Large intestine (tissue), 3 donors: Measurements from ENCODE around the gene ALCAM. TPM values are rescaled to one million over a fixed set of nuclear protein-coding genes. Genes with fewer than 3 reads are reported as not detected.

Source experiments
- DNase-seq, 2 donors: peaks; one replicate each; pipeline versions ENCODE4 v3.0.0 to v3.0.0-alpha.2; 2013
- H3K27ac ChIP-seq: one replicate; pipeline ENCODE4 v1.5.1; 2013; ENCODE audit warnings: low read length
- H3K27me3 ChIP-seq: 2 replicates; pipeline ENCODE4 v1.6.1; 2013; ENCODE audit warnings: low read length; ENCODE audit not compliant: control insufficient read depth, insufficient read depth
- H3K36me3 ChIP-seq: 2 replicates; pipeline ENCODE4 v1.6.1; 2013; ENCODE audit warnings: low read length; ENCODE audit not compliant: control insufficient read depth, insufficient read depth
- H3K4me1 ChIP-seq: one replicate; pipeline ENCODE4 v1.6.1; 2013; ENCODE audit warnings: low read length; ENCODE audit not compliant: control insufficient read depth, insufficient read depth
- H3K4me3 ChIP-seq: one replicate; pipeline ENCODE4 v1.5.1; 2013; ENCODE audit warnings: low read length
- H3K9me3 ChIP-seq: one replicate; pipeline ENCODE4 v1.6.1; 2013; ENCODE audit warnings: mild to moderate bottlenecking, low read depth, low read length, moderate library complexity; ENCODE audit not compliant: control insufficient read depth
- WGBS: methylation state at CpG from one replicate; pipeline ENCODE4 v1.1.5; 2013; ENCODE audit warnings: low lambda C conversion rate; ENCODE audit not compliant: insufficient coverage; 5-methylcytosine and 5-hydroxymethylcytosine counted together
- polyA plus RNA-seq: library from polyadenylated mRNA; unstranded; fragments of 120-200 nt; gene quantifications from one replicate; pipeline ENCODE4 v1.2.1, GENCODE V29; 2013

The ALCAM gene
- polyA plus RNA-seq, 1 donor, result 41.5 TPM

DNA sequence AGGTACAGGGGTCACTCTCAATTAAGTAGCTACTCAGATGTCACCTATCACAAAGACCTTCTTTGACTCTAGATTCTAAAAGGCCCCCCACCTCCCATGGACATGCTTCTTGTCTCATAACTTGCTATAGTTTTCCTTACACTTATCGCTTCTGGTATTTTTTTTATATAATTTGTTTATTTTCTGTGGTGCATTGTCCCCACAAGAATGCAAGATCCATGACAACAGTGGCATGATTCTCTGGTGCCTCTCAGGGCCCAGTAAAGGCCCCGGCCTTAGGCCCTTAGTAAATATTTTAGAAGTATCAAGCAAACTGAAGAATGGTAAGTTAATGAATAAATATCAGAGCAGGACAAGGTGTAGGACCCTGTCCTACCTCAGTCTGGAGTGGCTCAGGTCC is 253.5 kb downstream of the ALCAM start:
- no peak overlapping the region for H3K27ac ChIP-seq
- H3K36me3 ChIP-seq, result no peaks in the 10 kb centered on the region
- H3K27me3 ChIP-seq, result no peaks in the 10 kb centered on the region
- 100% methylated on average over 1 of the region's 2 CpGs for WGBS
- H3K4me3 ChIP-seq, result no peak overlapping the region
- no peak for DNase-seq
- no peaks in the 10 kb centered on the region for H3K4me1 ChIP-seq
- H3K9me3 ChIP-seq, result no peaks in the 10 kb centered on the region

DNA sequence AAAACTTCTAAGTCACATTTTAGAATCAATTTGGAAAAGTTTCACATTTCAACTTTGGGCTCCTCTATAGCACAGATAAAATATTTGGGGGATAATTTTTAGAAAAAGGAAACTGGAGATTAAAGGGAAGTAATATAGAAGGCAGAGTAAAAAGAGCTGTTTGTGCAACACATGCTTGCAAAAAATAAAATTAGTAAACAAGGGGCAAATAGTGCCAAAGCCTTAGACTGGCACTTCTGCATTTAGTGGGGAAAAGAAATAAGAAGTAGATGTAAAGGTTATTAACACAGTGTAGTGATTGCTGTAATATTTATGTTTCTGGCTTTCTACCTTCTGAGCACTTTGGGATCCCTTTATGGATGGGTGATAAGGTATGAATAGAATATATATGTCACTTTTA is 255.5 kb downstream of the ALCAM start:
- Histone ChIP-seq H3K4me3 (no peak overlapping the region), H3K36me3 (no peaks in the 10 kb centered on the region), H3K4me1 (no peaks in the 10 kb centered on the region), H3K9me3 (no peaks in the 10 kb centered on the region), H3K27ac (no peak overlapping the region), H3K27me3 (no peaks in the 10 kb centered on the region)
- DNase-seq, result no peak
